ENCODE measurements around the gene CNTN6.
"Not testable (repeated sequence)": the region's sequence is repeated elsewhere in the genome, so short reads cannot be mapped to it uniquely, and the experiment has no call there.

Gene CNTN6

GRCh38 chr3:1272546-1273265 lies 179.9 kb downstream of the CNTN6 start:
- in situ Hi-C loops (cut with HindIII; ENCODE audit: low sequenced_read_pairs): no loop called here

- in situ Hi-C loops (cut with HindIII; ENCODE audit: low sequenced_read_pairs): no loop called here
Measured at GRCh38 chr3:1275495-1275894, 182.7 kb downstream of the CNTN6 start.

DNA sequence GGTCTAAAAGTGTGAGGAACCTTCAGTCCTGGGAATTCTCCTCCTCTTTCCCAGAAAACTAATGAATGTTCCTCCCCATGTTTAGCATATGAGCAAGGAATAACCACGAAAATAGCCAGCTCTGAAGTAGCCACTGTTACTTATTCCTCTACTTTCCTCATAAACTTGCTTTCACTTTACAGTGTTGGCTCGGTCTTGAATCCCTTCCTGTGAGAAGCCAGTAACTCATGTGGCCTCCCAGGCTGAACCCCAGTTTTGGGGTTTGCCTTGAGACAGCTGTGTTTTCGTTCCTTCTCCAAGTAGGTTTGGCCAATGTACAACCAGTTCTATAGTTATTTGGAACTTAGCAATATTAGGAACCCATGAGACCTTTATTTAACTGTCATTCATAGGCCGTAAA lies 195.0 kb downstream of the CNTN6 start:
- in situ Hi-C loops (cut with HindIII; ENCODE audit: low sequenced_read_pairs): no loop called here

DNA sequence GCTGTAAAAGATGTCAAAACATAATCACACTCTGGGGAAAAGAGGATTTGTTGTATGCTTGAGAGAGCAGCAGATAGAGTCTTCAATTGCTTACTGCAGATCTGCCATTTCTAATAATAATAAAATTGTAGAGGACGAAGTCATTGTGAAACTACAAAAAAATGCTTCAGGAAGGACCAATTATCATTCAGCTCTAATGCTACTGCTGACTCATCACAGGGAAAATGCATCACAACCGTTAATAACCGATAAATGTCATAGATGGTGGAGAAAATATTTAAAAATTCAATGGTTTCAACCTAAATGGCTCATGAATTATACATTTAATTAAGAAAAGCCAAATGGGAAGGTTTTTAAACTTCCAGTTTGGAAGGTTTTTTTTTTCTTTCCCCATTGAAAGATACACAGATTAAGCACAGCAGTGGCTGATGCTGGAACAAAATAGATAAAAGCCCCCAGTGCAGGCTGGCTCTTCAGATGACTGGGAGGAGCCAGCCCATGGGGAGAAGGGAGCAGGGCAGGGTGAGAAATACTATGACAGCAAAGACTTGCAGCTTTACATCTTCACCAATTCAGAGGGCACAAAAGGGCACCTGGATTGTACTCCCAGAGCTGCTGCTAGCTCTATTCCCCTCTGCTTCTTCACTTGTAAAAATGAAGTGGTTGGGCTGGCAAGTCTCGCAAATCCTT lies 196.1 kb downstream of the CNTN6 start:
- in situ Hi-C loops (cut with HindIII; ENCODE audit: low sequenced_read_pairs): no loop called here

- in situ Hi-C loops (cut with HindIII; ENCODE audit: low sequenced_read_pairs): no loop called here
Measured at GRCh38 chr3:1292571-1293071, 199.8 kb downstream of the CNTN6 start.

GRCh38 chr3:1294586-1294985 lies 201.8 kb downstream of the CNTN6 start:
- in situ Hi-C loops (cut with HindIII; ENCODE audit: low sequenced_read_pairs): no loop called here

- in situ Hi-C loops (cut with HindIII; ENCODE audit: low sequenced_read_pairs): no loop called here
Measured at GRCh38 chr3:1318296-1319005, 225.6 kb downstream of the CNTN6 start.

GRCh38 chr3:1326546-1326945 lies 233.7 kb downstream of the CNTN6 start:
- in situ Hi-C loops (cut with HindIII; ENCODE audit: low sequenced_read_pairs): no loop called here

DNA sequence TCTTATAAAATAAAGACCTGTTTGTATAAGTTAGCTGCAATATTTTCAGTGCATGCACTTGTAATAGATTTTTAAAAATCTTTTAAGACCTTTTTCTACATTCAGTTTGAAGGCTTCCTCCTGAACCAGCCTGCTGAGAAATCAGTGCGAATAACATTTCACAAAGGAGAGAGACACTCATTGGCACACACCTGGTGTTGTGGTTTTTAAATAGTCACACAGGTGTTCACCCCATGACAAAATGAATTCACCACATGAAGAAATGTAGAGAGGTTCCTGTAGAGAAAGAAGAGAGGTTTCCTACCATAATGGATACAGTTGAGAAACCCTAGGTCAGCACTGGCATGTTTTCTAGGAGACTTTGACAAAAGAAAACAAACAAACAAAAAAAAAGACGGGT lies 237.3 kb downstream of the CNTN6 start:
- in situ Hi-C loops (cut with HindIII; ENCODE audit: low sequenced_read_pairs): no loop called here

DNA sequence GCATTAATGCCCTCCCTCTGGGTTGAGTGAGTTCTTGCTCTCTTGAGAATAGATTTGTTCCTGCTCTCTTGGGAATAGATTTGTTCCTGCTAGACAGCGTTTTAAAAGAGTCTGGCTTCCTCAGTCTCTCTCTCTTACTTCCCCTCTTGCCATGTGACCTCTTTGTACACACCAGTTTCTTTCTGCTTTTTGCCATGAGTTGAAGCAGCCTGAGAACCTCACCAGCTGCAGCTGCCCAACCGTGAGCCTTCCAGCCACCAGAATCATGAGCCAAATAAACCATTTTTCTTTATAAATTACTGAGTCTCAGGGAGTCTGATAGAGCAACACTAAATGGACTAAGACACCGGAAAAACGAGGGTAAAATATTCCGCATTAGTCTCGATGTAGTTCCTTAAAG lies 253.6 kb downstream of the CNTN6 start:
- in situ Hi-C loops (cut with HindIII; ENCODE audit: low sequenced_read_pairs): no loop called here

DNA sequence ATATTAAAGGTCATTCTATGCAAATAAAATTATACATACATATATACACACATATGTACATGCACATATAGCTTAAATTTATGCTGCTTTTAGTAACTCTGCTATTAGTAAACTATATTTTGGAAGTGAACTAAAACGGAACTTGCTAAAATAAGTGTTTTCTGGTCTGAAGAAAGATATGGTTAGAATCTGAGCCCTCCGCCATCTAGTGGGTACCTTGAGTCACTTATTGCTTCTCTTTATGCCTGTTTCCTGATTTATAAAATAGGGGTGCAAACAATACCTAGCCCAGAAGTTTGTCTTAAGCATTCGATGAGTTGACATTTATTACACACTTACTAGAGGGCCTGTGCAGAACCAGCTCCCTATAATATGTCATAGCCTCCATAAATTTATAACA lies 255.7 kb downstream of the CNTN6 start:
- in situ Hi-C loops (cut with HindIII; ENCODE audit: low sequenced_read_pairs): no loop called here

GRCh38 chr3:1350885-1351284 lies 258.1 kb downstream of the CNTN6 start:
- in situ Hi-C loops (cut with HindIII; ENCODE audit: low sequenced_read_pairs): no loop called here

DNA sequence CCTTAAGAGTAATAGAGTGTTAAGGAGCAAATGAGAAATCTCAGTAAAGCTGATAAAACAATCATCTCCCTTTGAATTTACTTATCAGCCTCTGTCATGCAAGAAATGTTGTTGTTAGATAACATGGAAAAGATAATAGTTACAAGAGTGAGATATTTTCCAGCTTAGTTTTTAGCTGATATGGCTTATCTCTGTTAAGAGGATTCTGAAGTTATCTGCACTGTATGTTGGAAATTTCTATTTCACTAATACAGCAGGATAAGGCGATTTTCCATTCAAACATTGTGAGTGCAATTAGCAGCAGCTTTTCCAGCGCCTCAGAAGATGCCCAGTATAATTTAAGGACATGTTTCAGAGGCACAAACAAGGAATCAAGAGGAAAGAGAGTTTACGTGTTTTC lies 262.9 kb downstream of the CNTN6 start:
- in situ Hi-C loops (cut with HindIII; ENCODE audit: low sequenced_read_pairs): no loop called here

- in situ Hi-C loops (cut with HindIII; ENCODE audit: low sequenced_read_pairs): no loop called here
Measured at GRCh38 chr3:1356101-1356500, 263.3 kb downstream of the CNTN6 start.

- in situ Hi-C loops (cut with HindIII; ENCODE audit: low sequenced_read_pairs): no loop called here
Measured at GRCh38 chr3:1365528-1365927, 272.7 kb downstream of the CNTN6 start.

DNA sequence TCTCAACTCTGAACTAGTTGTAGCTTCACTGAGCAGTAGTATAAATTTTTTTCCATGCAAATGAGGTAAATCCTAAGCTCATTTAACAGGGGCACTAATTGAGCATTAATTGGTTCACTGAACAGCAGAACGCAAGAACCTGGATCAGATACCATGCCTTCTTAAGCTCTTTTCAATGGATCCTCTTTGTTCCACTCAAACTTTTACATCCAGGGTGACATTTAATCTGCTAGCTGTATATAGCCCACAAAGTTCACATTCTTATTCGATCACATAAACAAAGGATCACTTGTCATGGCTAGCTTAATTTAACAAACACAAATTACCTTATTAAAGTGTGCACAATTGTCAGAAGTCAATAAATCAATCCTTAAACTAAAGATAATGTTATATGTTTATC lies 281.6 kb downstream of the CNTN6 start:
- in situ Hi-C loops (cut with HindIII; ENCODE audit: low sequenced_read_pairs): no loop called here

- in situ Hi-C loops (cut with HindIII; ENCODE audit: low sequenced_read_pairs): no loop called here
Measured at GRCh38 chr3:1375145-1375544, 282.3 kb downstream of the CNTN6 start.

DNA sequence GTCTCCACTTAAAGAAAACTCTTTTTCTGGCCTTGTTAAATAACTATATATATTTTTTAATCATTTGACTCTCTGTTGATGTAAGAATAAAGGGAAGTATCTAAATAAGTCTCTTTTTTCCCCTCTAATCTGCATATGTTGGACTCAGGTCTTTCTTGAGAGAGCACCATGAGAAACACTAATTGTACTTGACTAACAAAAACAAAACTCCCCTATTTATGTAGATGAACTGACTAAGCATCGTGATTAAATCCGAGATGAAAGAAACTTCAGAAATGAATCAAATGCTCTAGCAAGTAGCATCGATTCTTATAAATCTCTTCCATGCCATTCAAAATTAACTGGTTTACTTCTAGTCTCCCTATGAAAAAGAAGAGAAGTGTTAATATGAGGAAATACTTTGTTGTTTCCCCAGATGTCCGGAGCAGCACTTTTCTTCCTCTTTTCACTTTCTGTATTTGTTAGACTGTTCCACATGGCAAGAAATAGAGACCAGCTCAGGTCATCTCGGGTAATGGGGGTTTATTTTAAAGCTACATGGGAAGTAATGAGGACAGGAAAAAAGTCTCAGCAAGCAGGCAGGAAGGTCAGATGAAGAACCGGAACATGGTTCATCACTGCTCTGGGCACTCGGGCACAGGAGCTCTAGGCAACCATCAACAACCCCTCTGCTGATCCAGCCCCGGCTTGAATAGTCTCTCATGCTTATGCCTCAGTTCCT lies 288.3 kb downstream of the CNTN6 start:
- in situ Hi-C loops (cut with HindIII; ENCODE audit: low sequenced_read_pairs): no loop called here

DNA sequence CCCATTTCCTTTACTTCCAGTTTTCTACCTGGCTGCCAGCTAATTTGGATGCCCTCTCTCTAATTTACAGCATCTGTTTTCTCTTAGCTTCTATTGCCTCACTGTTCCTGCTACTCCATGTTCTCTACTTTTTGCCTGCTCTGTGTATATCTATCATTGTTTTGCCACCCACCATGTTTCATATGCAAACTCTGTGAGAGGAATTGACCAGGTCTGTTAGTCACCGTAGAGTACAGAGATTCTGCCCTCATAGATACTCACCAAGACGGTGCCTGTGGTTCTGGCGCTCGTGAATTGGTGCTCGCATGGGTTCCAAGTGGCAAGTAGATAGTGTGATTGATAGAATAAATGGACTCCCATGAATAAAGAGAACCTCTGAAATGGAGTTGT lies 288.8 kb downstream of the CNTN6 start:
- in situ Hi-C loops (cut with HindIII; ENCODE audit: low sequenced_read_pairs): no loop called here

- in situ Hi-C loops (cut with HindIII; ENCODE audit: low sequenced_read_pairs): not testable (repeated sequence)
Measured at GRCh38 chr3:1387396-1387905, 294.6 kb downstream of the CNTN6 start.

GRCh38 chr3:1394188-1394587 lies 301.4 kb downstream of the CNTN6 start:
- in situ Hi-C loops (cut with HindIII; ENCODE audit: low sequenced_read_pairs): no loop called here

Data from endothelial cell of hepatic sinusoid (primary cell).